Activated T-cell treated with anti-CD3 and anti-CD28 coated beads, Interleukin-2, amount 50 U/mL, for 48 hours (primary cell): ENCODE data around the gene COA7.

Source experiments
- DNase-seq, 2 experiments: peaks; one replicate each; pipeline ENCODE4 v3.0.0-alpha.2; 2020

COA7 gene

GRCh38 chr1:52667984-52668383 is 30.2 kb downstream of the COA7 start:
- no peak for DNase-seq

GRCh38 chr1:52667290-52667689 is 30.9 kb downstream of the COA7 start:
- DNase-seq = no peak

- no peak for DNase-seq
Observed at GRCh38 chr1:52665006-52665941, 32.9 kb downstream of the COA7 start.

GRCh38 chr1:52663716-52664115 is 34.4 kb downstream of the COA7 start:
- DNase-seq = no peak

GRCh38 chr1:52662645-52663313 is 35.4 kb downstream of the COA7 start:
- DNase-seq = no peak

- no peak for DNase-seq
Observed at GRCh38 chr1:52660807-52661206, 37.3 kb downstream of the COA7 start.

GRCh38 chr1:52659851-52660596 is 38.1 kb downstream of the COA7 start:
- DNase-seq = peak in 1 of 2 experiments; percentile 26

GRCh38 chr1:52659356-52659755 is 38.8 kb downstream of the COA7 start:
- DNase-seq = peak; percentile 59 to 63

GRCh38 chr1:52658795-52659194 is 39.4 kb downstream of the COA7 start:
- DNase-seq = peak; percentile 38 to 43

- no peak for DNase-seq
Observed at GRCh38 chr1:52657702-52658101, 40.4 kb downstream of the COA7 start.

GRCh38 chr1:52654063-52654462 is 44.1 kb downstream of the COA7 start:
- DNase-seq = no peak

- no peak for DNase-seq
Observed at GRCh38 chr1:52653207-52653849, 44.8 kb downstream of the COA7 start.

GRCh38 chr1:52651904-52652303 is 46.2 kb downstream of the COA7 start:
- DNase-seq = no peak

GRCh38 chr1:52645261-52645660 is 52.9 kb downstream of the COA7 start:
- no peak for DNase-seq

- DNase-seq = no peak
Observed at GRCh38 chr1:52641307-52641706, 56.8 kb downstream of the COA7 start.

GRCh38 chr1:52640697-52641096 is 57.5 kb downstream of the COA7 start:
- no peak for DNase-seq

- no peak for DNase-seq
Observed at GRCh38 chr1:52637946-52638345, 60.2 kb downstream of the COA7 start.

- DNase-seq = peak; percentile 79 to 80
Observed at GRCh38 chr1:52636721-52637695, 61.1 kb downstream of the COA7 start.

GRCh38 chr1:52635321-52636089 is 62.6 kb downstream of the COA7 start:
- DNase-seq = no peak
